ENCODE results near the gene PTPN13.

DNA sequence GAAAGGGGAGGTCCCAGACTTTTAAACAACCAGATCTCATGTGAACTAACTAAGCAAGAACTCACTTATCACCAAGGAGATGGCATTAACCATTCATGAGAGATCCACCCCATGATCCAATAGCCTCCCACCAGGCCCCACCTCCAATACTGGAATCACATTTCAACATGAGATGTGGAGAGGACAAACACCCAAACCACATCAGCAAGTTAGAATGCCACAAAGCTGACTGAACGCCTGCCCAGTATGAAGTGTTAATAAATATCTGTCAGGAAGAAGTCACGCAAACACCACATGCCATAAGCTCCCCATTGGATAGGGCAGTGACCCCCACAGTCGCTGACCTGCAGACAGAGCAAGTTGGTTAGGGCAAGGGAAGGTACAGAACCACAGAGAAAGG, 240.8 kb downstream of the PTPN13 start:
- TF ChIP-seq, protein P1, sequence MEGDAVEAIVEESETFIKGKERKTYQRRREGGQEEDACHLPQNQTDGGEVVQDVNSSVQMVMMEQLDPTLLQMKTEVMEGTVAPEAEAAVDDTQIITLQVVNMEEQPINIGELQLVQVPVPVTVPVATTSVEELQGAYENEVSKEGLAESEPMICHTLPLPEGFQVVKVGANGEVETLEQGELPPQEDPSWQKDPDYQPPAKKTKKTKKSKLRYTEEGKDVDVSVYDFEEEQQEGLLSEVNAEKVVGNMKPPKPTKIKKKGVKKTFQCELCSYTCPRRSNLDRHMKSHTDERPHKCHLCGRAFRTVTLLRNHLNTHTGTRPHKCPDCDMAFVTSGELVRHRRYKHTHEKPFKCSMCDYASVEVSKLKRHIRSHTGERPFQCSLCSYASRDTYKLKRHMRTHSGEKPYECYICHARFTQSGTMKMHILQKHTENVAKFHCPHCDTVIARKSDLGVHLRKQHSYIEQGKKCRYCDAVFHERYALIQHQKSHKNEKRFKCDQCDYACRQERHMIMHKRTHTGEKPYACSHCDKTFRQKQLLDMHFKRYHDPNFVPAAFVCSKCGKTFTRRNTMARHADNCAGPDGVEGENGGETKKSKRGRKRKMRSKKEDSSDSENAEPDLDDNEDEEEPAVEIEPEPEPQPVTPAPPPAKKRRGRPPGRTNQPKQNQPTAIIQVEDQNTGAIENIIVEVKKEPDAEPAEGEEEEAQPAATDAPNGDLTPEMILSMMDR (conservative IDR thresholded peaks at IDR 0.05; ENCODE audit: low read depth, low read length): no peak
- TF ChIP-seq EZH2 (IDR thresholded peaks at IDR 0.05; ENCODE audit: borderline replicate concordance, low read depth, low read length, poor library complexity, severe bottlenecking): no peak
